ENCODE measurements around the gene ASTN1. TPM values are rescaled to one million over a fixed set of nuclear protein-coding genes. Genes with fewer than 3 reads are reported as not detected.

ASTN1 gene
- 0.05 TPM for total RNA-seq (2021; ENCODE audit: unreplicated experiment)
- not detected for polyA plus RNA-seq (2012; ENCODE audit: insufficient read length)
- percentile 0 among the genes with signal in this experiment for Bru-seq, nascent RNA
- BruChase-seq, experiment 1, labeled RNA remaining after a 2-hour chase, result percentile 0 among the genes with signal in this experiment
- BruChase-seq, experiment 2, labeled RNA remaining after a 6-hour chase, result percentile 0 among the genes with signal in this experiment
- long read RNA-seq, result 0 reads

DNA sequence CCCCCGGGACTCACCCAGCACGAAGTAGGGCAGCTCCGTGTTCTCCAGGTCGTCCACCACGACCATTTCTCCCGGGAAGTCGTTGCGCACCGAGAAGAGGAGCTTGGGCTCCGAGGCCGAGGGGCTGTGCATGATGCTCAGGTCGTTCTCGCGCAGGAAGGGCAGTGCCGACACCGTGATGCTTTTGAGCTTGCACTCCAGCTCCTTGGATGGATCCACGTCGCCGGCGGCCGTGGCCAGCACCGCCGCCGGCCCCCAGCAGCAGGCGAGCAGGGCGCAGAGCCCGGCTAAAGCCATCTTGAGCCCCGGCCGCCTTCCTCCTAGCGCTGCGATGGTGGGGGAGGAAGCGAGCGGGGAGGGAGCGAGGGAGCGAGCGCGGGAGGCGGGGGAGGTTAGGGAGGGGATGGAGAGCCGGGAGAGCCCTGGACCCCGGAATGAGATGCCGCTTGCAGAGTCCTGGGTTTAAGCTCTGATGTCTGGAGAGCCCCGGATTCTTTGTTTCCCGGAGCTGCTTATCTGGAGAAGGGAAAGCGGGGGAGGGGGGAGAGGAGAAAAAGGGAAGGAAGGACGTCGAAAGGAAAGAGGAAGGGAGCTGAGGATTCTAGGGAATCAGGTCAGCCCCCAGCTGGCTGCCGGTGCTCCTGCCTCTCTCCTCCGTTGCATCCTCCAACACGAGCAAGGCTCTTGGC lies at the start of gene ASTN1:
Gene ASTN1 (minus strand): TSS at position 333 of the 689 bp plus-strand sequence. CDS start 36 bp downstream, at position 297.
- TF ChIP-seq, protein P1, sequence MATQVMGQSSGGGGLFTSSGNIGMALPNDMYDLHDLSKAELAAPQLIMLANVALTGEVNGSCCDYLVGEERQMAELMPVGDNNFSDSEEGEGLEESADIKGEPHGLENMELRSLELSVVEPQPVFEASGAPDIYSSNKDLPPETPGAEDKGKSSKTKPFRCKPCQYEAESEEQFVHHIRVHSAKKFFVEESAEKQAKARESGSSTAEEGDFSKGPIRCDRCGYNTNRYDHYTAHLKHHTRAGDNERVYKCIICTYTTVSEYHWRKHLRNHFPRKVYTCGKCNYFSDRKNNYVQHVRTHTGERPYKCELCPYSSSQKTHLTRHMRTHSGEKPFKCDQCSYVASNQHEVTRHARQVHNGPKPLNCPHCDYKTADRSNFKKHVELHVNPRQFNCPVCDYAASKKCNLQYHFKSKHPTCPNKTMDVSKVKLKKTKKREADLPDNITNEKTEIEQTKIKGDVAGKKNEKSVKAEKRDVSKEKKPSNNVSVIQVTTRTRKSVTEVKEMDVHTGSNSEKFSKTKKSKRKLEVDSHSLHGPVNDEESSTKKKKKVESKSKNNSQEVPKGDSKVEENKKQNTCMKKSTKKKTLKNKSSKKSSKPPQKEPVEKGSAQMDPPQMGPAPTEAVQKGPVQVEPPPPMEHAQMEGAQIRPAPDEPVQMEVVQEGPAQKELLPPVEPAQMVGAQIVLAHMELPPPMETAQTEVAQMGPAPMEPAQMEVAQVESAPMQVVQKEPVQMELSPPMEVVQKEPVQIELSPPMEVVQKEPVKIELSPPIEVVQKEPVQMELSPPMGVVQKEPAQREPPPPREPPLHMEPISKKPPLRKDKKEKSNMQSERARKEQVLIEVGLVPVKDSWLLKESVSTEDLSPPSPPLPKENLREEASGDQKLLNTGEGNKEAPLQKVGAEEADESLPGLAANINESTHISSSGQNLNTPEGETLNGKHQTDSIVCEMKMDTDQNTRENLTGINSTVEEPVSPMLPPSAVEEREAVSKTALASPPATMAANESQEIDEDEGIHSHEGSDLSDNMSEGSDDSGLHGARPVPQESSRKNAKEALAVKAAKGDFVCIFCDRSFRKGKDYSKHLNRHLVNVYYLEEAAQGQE (IDR thresholded peaks at IDR 0.05; ENCODE audit: insufficient read depth in 1 of 2, low read depth in 2 of 2, low read length in 1 of 2), result no peak
- TF ChIP-seq SIN3A (IDR thresholded peaks at IDR 0.05; ENCODE audit: borderline replicate concordance, insufficient read depth, low read depth, low read length) (no peak), POLR2AphosphoS5 (IDR thresholded peaks at IDR 0.05; ENCODE audit: low read depth, low read length) (no peak), CTCF (IDR thresholded peaks at IDR 0.05) (no peak)
- Histone ChIP-seq H3K27me3 (ENCODE audit: control insufficient read depth, insufficient read depth, low read length) (peaks cover 32% of the 10 kb centered on the region), H3K4me1 (ENCODE audit: control insufficient read depth, insufficient read depth, low read length) (no peaks in the 10 kb centered on the region), H3K27ac (ENCODE audit: low read length) (no peak within 1 kb of the TSS), H3K36me3 (ENCODE audit: control insufficient read depth, insufficient read depth, low read length) (no peaks in the 10 kb centered on the region), H3K9me3 (ENCODE audit: control insufficient read depth, insufficient read depth, low read depth, low read length) (no peaks in the 10 kb centered on the region), H3K4me3 (ENCODE audit: low read depth in 2 of 2, low read length in 2 of 2) (peak within 1 kb of the TSS; percentile 11 to 14; a peak in 1 of 4 replicates)
- ATAC-seq (no peak; the same call in 1 of the 2 replicates), DNase-seq (ENCODE audit: low read depth, low spot score) (no peak)
- CTCF ChIA-PET, result no interaction called here
- POLR2A ChIA-PET, result no interaction called here
- BruUV-seq (replicated peaks), result no TSS peak
- intact Hi-C loops (cut with micrococcal nuclease; ENCODE audit: unreplicated experiment) (no loop called here), in situ Hi-C loops (cut with HindIII; ENCODE audit: low pct_unique_long_range_greater_than_20kb, low sequenced_read_pairs) (no loop called here)

DNA sequence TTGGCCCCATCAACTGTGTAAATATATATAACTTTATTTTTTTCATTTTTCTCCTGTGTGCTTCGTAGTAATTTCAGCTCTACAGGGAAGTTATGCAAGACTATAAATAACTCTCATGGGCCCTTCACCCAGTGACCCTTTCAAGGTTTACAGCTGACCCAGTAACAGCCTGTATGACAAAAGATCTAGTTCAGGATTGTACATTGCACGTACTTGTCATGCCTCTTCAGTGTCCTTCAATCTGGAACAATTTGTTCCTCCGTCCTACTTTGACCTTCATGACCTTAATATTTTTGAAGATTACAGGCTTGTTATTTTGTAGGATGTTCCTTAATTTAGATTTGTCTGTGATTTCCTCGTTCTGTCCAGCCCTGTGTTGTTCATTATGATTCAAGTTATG lies 46.7 kb upstream of the ASTN1 start:
- no TSS peak for BruUV-seq (replicated peaks)
- Histone ChIP-seq H3K4me3 (ENCODE audit: low read depth in 2 of 2, low read length in 2 of 2) (no peak overlapping the region), H3K4me1 (ENCODE audit: control insufficient read depth, insufficient read depth, low read length) (no peaks in the 10 kb centered on the region), H3K27me3 (ENCODE audit: control insufficient read depth, insufficient read depth, low read length) (no peaks in the 10 kb centered on the region), H3K36me3 (ENCODE audit: control insufficient read depth, insufficient read depth, low read length) (no peaks in the 10 kb centered on the region), H3K9me3 (ENCODE audit: control insufficient read depth, insufficient read depth, low read depth, low read length) (no peaks in the 10 kb centered on the region), H3K27ac (ENCODE audit: low read length) (no peak overlapping the region)
- DNase-seq (ENCODE audit: low read depth, low spot score) (no peak), ATAC-seq (no peak)
- in situ Hi-C loops (cut with HindIII; ENCODE audit: low pct_unique_long_range_greater_than_20kb, low sequenced_read_pairs) (no loop called here), intact Hi-C loops (cut with micrococcal nuclease; ENCODE audit: unreplicated experiment) (no loop called here)
- POLR2A ChIA-PET, result no interaction called here
- CTCF ChIA-PET, result no interaction called here
- TF ChIP-seq POLR2AphosphoS5 (IDR thresholded peaks at IDR 0.05; ENCODE audit: low read depth, low read length) (no peak), SIN3A (IDR thresholded peaks at IDR 0.05; ENCODE audit: borderline replicate concordance, insufficient read depth, low read depth, low read length) (no peak)
- TF ChIP-seq, protein P1 (IDR thresholded peaks at IDR 0.05; ENCODE audit: insufficient read depth in 1 of 2, low read depth in 2 of 2, low read length in 1 of 2), result no peak

All from Panc1 (cell line).